Measurements from ENCODE around the gene FAM171A2.
"Not testable (repeated sequence)": the region's sequence is repeated elsewhere in the genome, so short reads cannot be mapped to it uniquely, and the experiment has no call there.

GRCh38 chr17:44329516-44329915 is 34.1 kb downstream of the FAM171A2 start:
- not testable (repeated sequence) for TF ChIP-seq REST (IDR thresholded peaks at IDR 0.05); CTCF (IDR thresholded peaks at IDR 0.05); KDM1A (IDR thresholded peaks at IDR 0.05; ENCODE audit: low read depth); MAX (IDR thresholded peaks at IDR 0.05); SMC3 (IDR thresholded peaks at IDR 0.05); CEBPB (IDR thresholded peaks at IDR 0.05); POLR2A (IDR thresholded peaks at IDR 0.05; ENCODE audit: low read length); E2F6 (IDR thresholded peaks at IDR 0.05; ENCODE audit: borderline replicate concordance, low read depth); EP300 (IDR thresholded peaks at IDR 0.05)
